Naive B cell (primary cell): ENCODE results near the gene KCNAB2. TPM values are rescaled to one million over a fixed set of nuclear protein-coding genes. Genes with fewer than 3 reads are reported as not detected.

Experiments
- ATAC-seq, 2 donors: fragments of 150-1000 bp; cut with Tn5 transposase; 2 replicates each; pipeline ENCODE4 v1.10.0; 2021; ENCODE audit warnings: low read depth in 2 of 2, mild to moderate bottlenecking in 2 of 2, moderate library complexity in 2 of 2
- DNase-seq: peaks from one replicate; pipeline ENCODE4 v3.0.0; 2022
- H3K27ac Mint-ChIP-seq, 6 donors: one replicate each; pipeline ENCODE4 v1.8.0; 2020 to 2022; ENCODE audit warnings: mild to moderate bottlenecking in 6 of 6, mixed read lengths in 6 of 6, moderate library complexity in 5 of 6, inconsistent platforms in 2 of 6
- H3K27me3 Mint-ChIP-seq, 3 donors: one replicate each; pipeline ENCODE4 v1.8.0; 2021 to 2022; ENCODE audit warnings: mixed read lengths in 3 of 3, mild to moderate bottlenecking in 1 of 3
- H3K36me3 Mint-ChIP-seq, 2 donors: one replicate each; pipeline ENCODE4 v1.8.0; 2020 to 2022; ENCODE audit warnings: mixed read lengths in 2 of 2, inconsistent platforms in 1 of 2, mild to moderate bottlenecking in 1 of 2
- H3K4me1 Mint-ChIP-seq, 3 donors: one replicate each; pipeline ENCODE4 v1.8.0; 2020 to 2022; ENCODE audit warnings: mixed read lengths in 3 of 3, inconsistent platforms in 1 of 3, mild to moderate bottlenecking in 1 of 3, moderate library complexity in 1 of 3
- H3K4me3 Mint-ChIP-seq, 8 donors: one replicate each; pipeline ENCODE4 v1.8.0; 2020 to 2022; ENCODE audit warnings: mild to moderate bottlenecking in 8 of 8, mixed read lengths in 8 of 8, moderate library complexity in 8 of 8, inconsistent platforms in 2 of 8
- H3K9me3 Mint-ChIP-seq, 7 donors: one replicate each; pipeline ENCODE4 v1.8.0; 2020 to 2022; ENCODE audit warnings: mixed read lengths in 7 of 7, mild to moderate bottlenecking in 5 of 7, inconsistent platforms in 2 of 7, moderate library complexity in 1 of 7
- polyA plus RNA-seq, 6 donors: library from polyadenylated mRNA; unstranded; fragments of 300-500 nt; fragmentation: Illumina TruSeq; gene quantifications; one replicate each; pipeline ENCODE4 v1.2.3, GENCODE V29; 2021; ENCODE audit warnings: low read depth in 6 of 6

The KCNAB2 gene
- polyA plus RNA-seq, 6 donors from 2014 or later: 10.2 to 16.8 (median 13.9) TPM

GRCh38 chr1:6103854-6104530, 58.3 kb downstream of the KCNAB2 start:
- H3K4me3 Mint-ChIP-seq: no peak overlapping the region
- H3K36me3 Mint-ChIP-seq: peaks cover 0 to 14% of the 10 kb centered on the region in 2 donors
- peaks cover 4 to 16% (median 5%) of the 10 kb centered on the region in 3 donors for H3K4me1 Mint-ChIP-seq
- peaks cover 0 to 12% (median 2%) of the 10 kb centered on the region in 7 donors for H3K9me3 Mint-ChIP-seq
- ATAC-seq: no peak
- peaks cover 4 to 23% (median 19%) of the 10 kb centered on the region in 3 donors for H3K27me3 Mint-ChIP-seq
- no peak overlapping the region for H3K27ac Mint-ChIP-seq
- DNase-seq: no peak

GRCh38 chr1:6104631-6105030, 58.9 kb downstream of the KCNAB2 start:
- H3K27me3 Mint-ChIP-seq: peaks cover 4 to 23% (median 21%) of the 10 kb centered on the region in 3 donors
- peaks cover 0 to 12% (median 2%) of the 10 kb centered on the region in 7 donors for H3K9me3 Mint-ChIP-seq
- ATAC-seq (no peak), DNase-seq (no peak)
- H3K4me1 Mint-ChIP-seq: peaks cover 4 to 16% (median 5%) of the 10 kb centered on the region in 3 donors
- peaks cover 0 to 14% of the 10 kb centered on the region in 2 donors for H3K36me3 Mint-ChIP-seq
- no peak overlapping the region for H3K4me3 Mint-ChIP-seq
- H3K27ac Mint-ChIP-seq: no peak overlapping the region

- no peak for DNase-seq
- no peak for ATAC-seq
- Mint-ChIP-seq H3K4me3 (no peak overlapping the region), H3K9me3 (peaks cover 0 to 12% (median 2%) of the 10 kb centered on the region in 7 donors), H3K27ac (no peak overlapping the region), H3K36me3 (peaks cover 0 to 14% of the 10 kb centered on the region in 2 donors), H3K27me3 (peaks cover 4 to 25% (median 23%) of the 10 kb centered on the region in 3 donors), H3K4me1 (peaks cover 4 to 16% (median 5%) of the 10 kb centered on the region in 3 donors)
Observed at GRCh38 chr1:6105218-6105679, 59.6 kb downstream of the KCNAB2 start.

- peaks cover 0 to 12% (median 2%) of the 10 kb centered on the region in 7 donors for H3K9me3 Mint-ChIP-seq
- ATAC-seq: no peak
- peaks cover 4 to 30% (median 23%) of the 10 kb centered on the region in 3 donors for H3K27me3 Mint-ChIP-seq
- H3K4me3 Mint-ChIP-seq: no peak overlapping the region
- no peak for DNase-seq
- no peak overlapping the region for H3K27ac Mint-ChIP-seq
- H3K4me1 Mint-ChIP-seq: peaks cover 3 to 16% (median 5%) of the 10 kb centered on the region in 3 donors
- peaks cover 0 to 14% of the 10 kb centered on the region in 2 donors for H3K36me3 Mint-ChIP-seq
Observed at GRCh38 chr1:6105763-6106162, 60.1 kb downstream of the KCNAB2 start.

- H3K36me3 Mint-ChIP-seq: peaks cover 0 to 14% of the 10 kb centered on the region in 2 donors
- peaks cover 0 to 16% (median 5%) of the 10 kb centered on the region in 3 donors for H3K4me1 Mint-ChIP-seq
- peaks cover 0 to 12% (median 2%) of the 10 kb centered on the region in 7 donors for H3K9me3 Mint-ChIP-seq
- H3K27me3 Mint-ChIP-seq: peaks cover 4 to 33% (median 23%) of the 10 kb centered on the region in 3 donors
- DNase-seq (no peak), ATAC-seq (no peak)
- no peak overlapping the region for H3K4me3 Mint-ChIP-seq
- H3K27ac Mint-ChIP-seq: no peak overlapping the region
Observed at GRCh38 chr1:6106321-6106731, 60.6 kb downstream of the KCNAB2 start.

GRCh38 chr1:6106977-6107376, 61.3 kb downstream of the KCNAB2 start:
- Mint-ChIP-seq H3K27ac (peak overlapping the region in 1 of 6 donors; percentile 30), H3K4me3 (no peak overlapping the region)
- ATAC-seq: no peak

GRCh38 chr1:6107409-6108356, 62.0 kb downstream of the KCNAB2 start:
- peaks cover 0 to 12% (median 2%) of the 10 kb centered on the region in 7 donors for H3K9me3 Mint-ChIP-seq
- peaks cover 0 to 14% of the 10 kb centered on the region in 2 donors for H3K36me3 Mint-ChIP-seq
- H3K4me1 Mint-ChIP-seq: peaks cover 0 to 16% (median 5%) of the 10 kb centered on the region in 3 donors
- no peak overlapping the region for H3K4me3 Mint-ChIP-seq
- ATAC-seq (no peak), DNase-seq (no peak)
- H3K27ac Mint-ChIP-seq: peak overlapping the region in 1 of 6 donors; percentile 24
- H3K27me3 Mint-ChIP-seq: peaks cover 4 to 42% (median 23%) of the 10 kb centered on the region in 3 donors

More at GRCh38 chr1:6106977-6107376, 61.3 kb downstream of the KCNAB2 start:
- Mint-ChIP-seq H3K36me3 (peaks cover 0 to 14% of the 10 kb centered on the region in 2 donors), H3K4me1 (peaks cover 0 to 16% (median 5%) of the 10 kb centered on the region in 3 donors), H3K27me3 (peaks cover 4 to 37% (median 23%) of the 10 kb centered on the region in 3 donors), H3K9me3 (peaks cover 0 to 12% (median 2%) of the 10 kb centered on the region in 7 donors)
- DNase-seq: no peak

GRCh38 chr1:6108476-6108875, 62.8 kb downstream of the KCNAB2 start:
- ATAC-seq (no peak), DNase-seq (no peak)
- H3K36me3 Mint-ChIP-seq: peaks cover 0 to 14% of the 10 kb centered on the region in 2 donors
- H3K9me3 Mint-ChIP-seq: peaks cover 0 to 12% (median 4%) of the 10 kb centered on the region in 7 donors
- H3K4me1 Mint-ChIP-seq: peaks cover 0 to 16% (median 5%) of the 10 kb centered on the region in 3 donors
- no peak overlapping the region for H3K4me3 Mint-ChIP-seq
- H3K27me3 Mint-ChIP-seq: peaks cover 4 to 48% (median 23%) of the 10 kb centered on the region in 3 donors
- no peak overlapping the region for H3K27ac Mint-ChIP-seq

GRCh38 chr1:6108937-6109614, 63.4 kb downstream of the KCNAB2 start:
- H3K9me3 Mint-ChIP-seq: peaks cover 0 to 12% (median 4%) of the 10 kb centered on the region in 7 donors
- H3K4me1 Mint-ChIP-seq: peaks cover 0 to 16% (median 5%) of the 10 kb centered on the region in 3 donors
- peaks cover 4 to 49% (median 23%) of the 10 kb centered on the region in 3 donors for H3K27me3 Mint-ChIP-seq
- ATAC-seq (peak in 1 of 2 donors; percentile 30), DNase-seq (no peak)
- no peak overlapping the region for H3K27ac Mint-ChIP-seq
- no peak overlapping the region for H3K4me3 Mint-ChIP-seq
- H3K36me3 Mint-ChIP-seq: peaks cover 0 to 14% of the 10 kb centered on the region in 2 donors

- H3K9me3 Mint-ChIP-seq: peaks cover 0 to 12% (median 5%) of the 10 kb centered on the region in 7 donors
- peaks cover 4 to 49% (median 23%) of the 10 kb centered on the region in 3 donors for H3K27me3 Mint-ChIP-seq
- H3K36me3 Mint-ChIP-seq: peaks cover 0 to 14% of the 10 kb centered on the region in 2 donors
- H3K27ac Mint-ChIP-seq: no peak overlapping the region
- peaks cover 0 to 16% (median 5%) of the 10 kb centered on the region in 3 donors for H3K4me1 Mint-ChIP-seq
- ATAC-seq: no peak
- no peak for DNase-seq
- no peak overlapping the region for H3K4me3 Mint-ChIP-seq
Observed at GRCh38 chr1:6109688-6110087, 64.0 kb downstream of the KCNAB2 start.

- H3K9me3 Mint-ChIP-seq: peaks cover 0 to 12% (median 5%) of the 10 kb centered on the region in 7 donors
- H3K4me1 Mint-ChIP-seq: peaks cover 0 to 16% (median 5%) of the 10 kb centered on the region in 3 donors
- H3K27me3 Mint-ChIP-seq: peaks cover 0 to 49% (median 23%) of the 10 kb centered on the region in 3 donors
- H3K36me3 Mint-ChIP-seq: peaks cover 0 to 14% of the 10 kb centered on the region in 2 donors
- ATAC-seq (no peak), DNase-seq (no peak)
- peak overlapping the region in 1 of 6 donors; percentile 66 for H3K27ac Mint-ChIP-seq
- no peak overlapping the region for H3K4me3 Mint-ChIP-seq
Observed at GRCh38 chr1:6110326-6110725, 64.6 kb downstream of the KCNAB2 start.

GRCh38 chr1:6111571-6111970, 65.9 kb downstream of the KCNAB2 start:
- Mint-ChIP-seq H3K27ac (no peak overlapping the region), H3K9me3 (peaks cover 5 to 13% (median 10%) of the 10 kb centered on the region in 7 donors), H3K4me1 (peaks cover 0 to 16% (median 5%) of the 10 kb centered on the region in 3 donors), H3K36me3 (peaks cover 0 to 14% of the 10 kb centered on the region in 2 donors), H3K4me3 (no peak overlapping the region), H3K27me3 (peaks cover 0 to 49% (median 23%) of the 10 kb centered on the region in 3 donors)
- DNase-seq: no peak
- ATAC-seq: no peak
